Heart left ventricle (tissue), 13 donors: Measurements from ENCODE around the gene ISCU.

Experiments used
- POLR2A ChIP-seq, 2 donors: fragments of 450-650 bp; IDR thresholded peaks; one replicate each; pipeline ENCODE4 v1.6.1; 2017; ENCODE audit warnings: antibody characterized with exemption in 2 of 2, mild to moderate bottlenecking in 2 of 2, moderate library complexity in 2 of 2
- TF ChIP-seq, protein P1 (sequence below), 12 donors: fragments of 200-600 bp; sonication (generic) in 4 of 12; IDR thresholded peaks; one replicate each; pipeline versions ENCODE4 v1.5.0 to v1.8.0; 2018 to 2022; ENCODE audit warnings: antibody characterized with exemption in 12 of 12, mild to moderate bottlenecking in 5 of 12
- donor health status: ischemic (EF 13 %, LVEDD 7.1; RV severe dilation, severe dysfunction).
- donor health status: DM: no; HTN: yes; CAD: no.
- donor health status: DM: no; HTN: no; CAD: no.
- donor health status: ischemic (EF 25% LVEDD 6.9; RV normal size, moderate dysfunction).
- donor health status: ischemic (EF 25% LVEDD 5.7; RV mildly dilated, moderate dysfunction).
- donor health status: ischemic (EF 35%, LVEDD 5.7; RV mildly dilated, moderate dysfunction).
- donor health status: nonischemic (EF 11% LVEDD 7.7; RV severe dilation, severe dysfunction).
- donor health status: DM: yes; HTN: yes; CAD: no.
- donor health status: PGD.
- donor health status: ischemic (EF 29% LVEDD 5.4; RV normal size, mild dysfunction).
- donor health status: nonischemic (EF 23%, LVEDD 6.1; RV moderate dilation, normal function).

DNA sequence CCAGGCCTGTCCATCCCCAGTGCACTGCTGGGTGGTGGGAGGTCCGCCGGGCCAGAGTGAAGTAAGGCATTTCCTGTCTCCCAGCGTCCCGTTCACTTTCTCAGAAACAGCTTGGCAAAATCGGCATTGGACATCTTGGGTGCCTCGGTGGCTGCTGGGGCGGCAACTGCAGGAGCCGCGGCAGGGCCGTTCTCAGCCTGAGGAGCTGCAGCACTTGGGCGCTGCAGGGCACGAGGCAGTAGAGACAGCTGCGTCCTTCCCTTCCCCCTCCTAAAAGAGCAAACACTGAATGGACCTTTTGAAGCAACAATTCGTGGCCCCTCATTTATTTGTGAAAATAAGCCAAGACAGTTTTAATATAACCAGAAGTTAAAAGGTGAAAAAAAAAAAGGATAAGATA is 39.0 kb upstream of the ISCU start:
- TF ChIP-seq, protein P1, sequence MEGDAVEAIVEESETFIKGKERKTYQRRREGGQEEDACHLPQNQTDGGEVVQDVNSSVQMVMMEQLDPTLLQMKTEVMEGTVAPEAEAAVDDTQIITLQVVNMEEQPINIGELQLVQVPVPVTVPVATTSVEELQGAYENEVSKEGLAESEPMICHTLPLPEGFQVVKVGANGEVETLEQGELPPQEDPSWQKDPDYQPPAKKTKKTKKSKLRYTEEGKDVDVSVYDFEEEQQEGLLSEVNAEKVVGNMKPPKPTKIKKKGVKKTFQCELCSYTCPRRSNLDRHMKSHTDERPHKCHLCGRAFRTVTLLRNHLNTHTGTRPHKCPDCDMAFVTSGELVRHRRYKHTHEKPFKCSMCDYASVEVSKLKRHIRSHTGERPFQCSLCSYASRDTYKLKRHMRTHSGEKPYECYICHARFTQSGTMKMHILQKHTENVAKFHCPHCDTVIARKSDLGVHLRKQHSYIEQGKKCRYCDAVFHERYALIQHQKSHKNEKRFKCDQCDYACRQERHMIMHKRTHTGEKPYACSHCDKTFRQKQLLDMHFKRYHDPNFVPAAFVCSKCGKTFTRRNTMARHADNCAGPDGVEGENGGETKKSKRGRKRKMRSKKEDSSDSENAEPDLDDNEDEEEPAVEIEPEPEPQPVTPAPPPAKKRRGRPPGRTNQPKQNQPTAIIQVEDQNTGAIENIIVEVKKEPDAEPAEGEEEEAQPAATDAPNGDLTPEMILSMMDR (IDR thresholded peaks at IDR 0.05): no peak
- no peak for TF ChIP-seq POLR2A (IDR thresholded peaks at IDR 0.05)
